SHP77 (cell line): ENCODE measurements around the gene DLX4.

ENCODE experiments used
- DNase-seq, 2 experiments: peaks; one replicate each; lab custom pipeline; 2025; lab: John Stamatoyannopoulos, UW

The DLX4 gene

GRCh38 chr17:49968405-49969133 lies 421 bp upstream of the DLX4 start:
- DNase-seq, result no peak

- no peak for DNase-seq
Measured at GRCh38 chr17:49969795-49970389, 902 bp downstream of the DLX4 start.

- DNase-seq, result no peak
Measured at GRCh38 chr17:49970498-49970897, 1.5 kb downstream of the DLX4 start.

- DNase-seq, result no peak
Measured at GRCh38 chr17:49971199-49971847, 2.3 kb downstream of the DLX4 start.

DNA sequence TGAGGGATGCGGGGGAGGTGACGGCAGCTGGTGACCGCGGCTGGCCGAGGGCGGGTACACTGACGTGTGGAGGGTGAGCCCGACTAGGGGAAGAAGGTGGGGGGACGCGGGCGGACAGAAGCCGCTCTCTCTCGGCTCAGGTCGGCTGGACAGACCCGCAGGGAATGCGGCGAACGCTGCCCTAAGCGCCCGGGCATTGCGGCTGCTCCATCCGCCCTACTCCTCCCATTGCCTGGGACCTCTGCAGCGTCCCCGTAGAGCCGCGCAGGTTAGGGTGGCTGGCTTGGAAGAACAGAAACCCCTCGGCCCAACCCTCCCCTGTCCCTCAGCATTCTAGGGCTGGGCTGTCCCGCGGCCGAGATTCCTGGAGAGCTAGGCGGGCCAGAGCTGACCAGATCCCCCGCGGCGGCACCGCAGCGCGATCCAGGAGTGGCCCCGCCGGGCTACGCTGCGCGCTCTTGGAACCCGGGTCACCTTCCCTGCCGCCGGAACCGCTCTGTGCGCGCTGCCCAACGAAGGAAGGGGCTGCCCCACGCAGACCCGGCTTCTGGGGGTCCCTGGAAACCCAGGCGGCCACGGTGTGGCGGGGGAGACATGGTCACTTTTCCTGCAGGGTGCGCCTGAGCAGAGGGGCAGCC lies 3.0 kb downstream of the DLX4 start:
- DNase-seq, result no peak

- DNase-seq, result no peak
Measured at GRCh38 chr17:49972486-49973270, 3.7 kb downstream of the DLX4 start.

DNA sequence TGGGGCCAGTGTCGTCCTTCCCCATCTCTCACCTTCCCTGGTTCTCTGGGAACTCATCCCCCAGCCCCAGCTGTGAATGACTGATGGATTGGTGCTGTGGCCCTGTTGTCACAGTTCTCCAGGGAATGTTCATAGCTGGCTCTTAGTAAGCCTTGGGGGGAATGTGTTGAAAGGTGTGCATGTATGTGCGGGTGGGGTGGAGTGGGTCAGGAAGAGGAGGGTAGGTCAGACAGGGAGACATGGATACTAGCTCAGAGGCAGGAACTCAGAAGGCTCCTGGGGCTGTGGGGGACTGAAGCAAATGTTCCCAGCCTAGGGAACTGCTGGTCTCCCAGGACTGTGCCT lies 4.3 kb downstream of the DLX4 start:
- DNase-seq, result no peak

DNA sequence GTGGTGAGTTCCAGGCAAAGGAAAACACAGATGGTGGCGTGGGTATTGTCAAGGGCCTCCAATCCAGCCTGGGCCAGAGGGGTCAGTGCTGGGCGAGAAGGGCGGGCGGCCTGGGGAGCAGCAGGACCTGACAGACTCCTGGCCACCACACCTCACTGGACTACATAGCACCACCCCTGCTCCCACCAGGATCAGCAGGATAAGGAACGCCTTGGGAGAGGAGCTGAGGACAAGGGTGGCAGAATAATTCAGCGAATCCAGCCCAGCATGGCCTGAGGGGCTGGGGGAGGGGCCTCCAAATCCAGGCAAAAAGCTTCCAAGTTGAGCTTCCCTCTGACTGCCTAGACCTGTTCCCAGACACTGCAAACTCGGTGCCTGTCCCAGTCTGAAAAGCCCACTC lies 6.5 kb downstream of the DLX4 start:
- no peak for DNase-seq

DNA sequence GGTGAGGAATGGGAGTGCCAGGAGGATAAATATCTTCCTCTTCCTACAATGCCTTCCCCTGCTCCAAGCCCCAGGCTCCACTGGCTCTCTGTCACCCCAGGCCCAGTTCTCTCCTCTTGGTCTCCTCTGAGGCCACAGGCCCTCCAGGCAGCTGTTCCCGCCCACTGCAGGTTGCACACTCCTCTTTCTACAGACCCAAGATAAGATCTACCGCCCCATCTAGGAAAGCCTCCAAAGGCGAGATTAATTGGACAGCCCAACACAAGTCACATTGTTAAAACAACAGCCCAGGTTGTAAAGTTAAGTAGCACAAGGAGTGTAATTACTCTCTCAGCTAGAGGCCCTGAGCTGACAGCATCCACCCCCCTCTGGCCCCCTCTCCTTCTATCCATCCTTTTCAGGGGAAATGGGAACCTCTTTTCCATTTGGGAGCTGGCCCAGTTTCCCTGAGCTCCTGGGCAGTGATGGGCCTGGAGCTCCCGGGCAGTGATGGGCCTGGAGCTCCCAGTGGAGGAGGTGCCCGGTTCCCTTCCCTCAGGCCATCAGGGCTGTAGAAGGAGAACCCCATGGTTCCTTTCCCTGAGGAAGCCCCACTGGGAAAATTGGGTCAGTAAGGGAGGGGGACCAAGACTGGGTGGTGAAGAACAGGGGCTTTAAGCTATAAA lies 7.3 kb downstream of the DLX4 start:
- no peak for DNase-seq

DNA sequence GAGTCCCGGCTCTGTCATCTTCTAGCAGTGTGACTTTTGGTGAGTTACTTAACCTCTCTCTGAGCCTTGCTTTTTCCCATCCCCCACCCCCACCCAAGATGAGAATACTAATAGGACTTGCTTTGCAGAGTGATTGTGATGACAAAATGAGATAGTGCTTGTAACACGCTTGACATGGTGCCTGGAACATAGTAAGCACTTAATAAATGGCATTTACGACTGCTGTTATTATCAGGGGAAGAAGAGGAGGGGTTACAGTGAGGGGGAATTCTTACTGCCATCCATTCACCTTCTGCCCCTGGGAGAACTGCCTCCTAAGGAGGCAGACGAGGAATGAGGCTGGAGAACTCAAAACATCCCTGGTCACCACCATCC lies 7.8 kb downstream of the DLX4 start:
- no peak for DNase-seq

DNA sequence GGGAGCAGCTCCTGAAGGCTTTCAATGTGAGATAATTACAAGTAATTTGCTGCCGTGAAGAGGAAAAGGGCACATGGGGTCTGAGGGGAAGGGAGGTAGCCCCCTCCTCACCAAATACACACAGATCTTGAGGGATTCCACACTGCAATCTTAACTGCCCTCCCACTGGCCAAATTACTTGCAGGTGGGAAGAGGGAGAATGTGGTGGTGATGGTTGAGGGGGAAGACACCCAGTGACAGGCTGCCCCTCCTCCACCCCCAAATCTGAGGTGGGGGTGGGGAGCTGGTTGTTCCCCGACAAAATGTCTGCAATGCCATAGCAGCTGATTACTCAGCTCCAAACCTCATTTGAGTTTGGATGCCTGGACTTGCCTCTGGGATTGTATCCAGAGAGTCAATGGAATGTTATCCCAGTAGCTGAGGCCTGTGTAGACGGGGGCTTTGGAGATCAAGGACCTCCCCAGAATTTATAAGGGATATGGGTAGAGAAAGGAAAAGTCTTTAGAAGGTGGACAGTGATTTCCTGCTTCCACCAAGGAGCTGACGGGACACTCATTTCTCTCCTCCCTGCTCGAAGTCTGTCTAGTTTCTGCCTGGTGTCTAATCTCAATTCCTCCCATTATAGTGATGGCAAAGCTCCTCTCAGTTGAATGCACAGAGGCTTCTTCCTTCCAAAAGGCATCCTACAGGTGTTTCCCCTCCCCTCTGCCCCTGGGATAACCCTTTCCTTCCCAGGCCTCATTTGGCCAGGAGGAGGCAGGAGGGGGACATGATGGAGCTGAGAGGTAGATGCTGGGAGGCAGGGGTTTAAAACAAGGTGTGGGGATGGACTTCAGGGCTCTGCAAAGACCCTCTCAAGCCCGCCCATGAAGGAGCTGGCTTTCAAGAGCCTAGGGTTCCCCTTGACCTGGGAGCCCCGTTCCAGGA lies 8.7 kb downstream of the DLX4 start:
- DNase-seq, result no peak

DNA sequence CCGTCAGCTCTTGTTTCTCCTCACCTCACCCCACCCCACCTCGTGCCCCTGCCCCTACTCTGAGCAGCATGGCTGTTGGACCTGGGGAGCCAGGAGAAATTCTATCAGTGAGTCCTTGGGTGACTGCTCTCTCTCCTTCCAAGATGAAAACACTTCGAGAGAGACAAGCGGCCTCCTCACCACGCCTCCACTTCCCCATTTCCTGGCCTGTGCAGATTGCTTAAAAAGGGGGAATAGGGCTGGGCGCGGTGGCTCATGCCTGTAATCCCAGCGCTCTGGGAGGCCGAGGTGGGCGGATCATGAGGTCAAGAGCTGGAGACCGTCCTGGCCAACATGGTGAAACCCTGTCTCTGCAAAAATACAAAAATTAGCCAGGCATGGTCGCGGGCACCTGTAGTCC lies 9.5 kb downstream of the DLX4 start:
- DNase-seq, result no peak

DNA sequence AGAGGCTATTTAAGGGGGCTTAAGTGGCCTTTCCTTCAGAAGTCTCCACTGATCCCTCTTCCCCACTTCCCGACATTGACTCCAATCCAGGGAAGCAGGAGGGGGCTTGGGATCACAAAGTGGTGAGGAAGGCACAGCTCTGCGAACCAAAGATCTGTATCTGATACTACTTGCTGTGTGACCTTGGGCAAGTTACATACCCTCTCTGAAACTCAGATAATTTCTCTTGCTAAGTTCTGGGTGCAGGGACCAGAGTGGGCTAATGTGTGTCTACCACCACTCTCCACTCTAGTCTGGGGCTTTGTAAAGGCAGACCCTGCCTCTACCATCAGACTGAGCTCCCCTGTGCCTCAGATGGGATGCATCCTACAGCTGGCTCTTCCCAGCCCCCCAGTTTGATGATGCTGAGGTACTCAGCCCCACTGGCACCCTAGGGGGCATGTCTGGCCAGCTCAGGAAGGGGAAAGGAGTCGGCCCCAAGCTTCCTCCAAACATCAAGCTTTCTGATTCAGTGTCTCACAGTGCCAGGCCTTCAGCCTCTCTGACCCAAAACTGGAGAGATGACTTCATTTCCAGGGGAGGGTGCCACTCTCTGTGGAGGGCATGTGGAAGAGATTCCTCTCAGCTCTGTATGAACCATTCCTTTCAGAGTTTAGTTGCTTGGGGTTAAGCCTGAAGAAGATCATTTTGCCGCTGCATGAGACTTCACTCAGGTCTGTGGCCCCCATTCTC lies 10.9 kb downstream of the DLX4 start:
- no peak for DNase-seq

DNA sequence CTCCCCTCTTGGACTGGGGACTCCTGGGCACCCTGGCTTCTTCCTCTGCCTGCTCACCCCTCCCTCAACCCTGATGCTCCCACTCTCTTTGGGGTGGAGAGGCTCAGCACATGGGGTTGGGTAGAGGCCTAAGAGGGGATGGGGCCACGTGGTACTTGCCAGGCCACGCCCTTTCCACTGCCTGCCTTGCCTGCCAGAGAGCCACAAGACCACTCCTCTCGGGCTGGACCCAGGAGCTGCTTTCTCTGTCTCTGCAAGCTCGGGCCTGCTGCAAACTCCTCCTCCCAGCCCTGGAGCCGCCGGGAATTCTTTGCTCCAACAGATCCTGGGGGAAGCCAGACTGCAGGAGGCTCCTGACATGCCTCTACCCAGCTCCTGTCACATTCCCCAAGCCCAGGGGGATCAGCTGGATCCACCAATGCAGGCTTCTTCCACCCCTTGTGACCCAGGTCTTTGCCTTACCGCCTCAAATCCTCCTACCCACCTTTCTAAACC lies 11.8 kb downstream of the DLX4 start:
- DNase-seq, result no peak

DNA sequence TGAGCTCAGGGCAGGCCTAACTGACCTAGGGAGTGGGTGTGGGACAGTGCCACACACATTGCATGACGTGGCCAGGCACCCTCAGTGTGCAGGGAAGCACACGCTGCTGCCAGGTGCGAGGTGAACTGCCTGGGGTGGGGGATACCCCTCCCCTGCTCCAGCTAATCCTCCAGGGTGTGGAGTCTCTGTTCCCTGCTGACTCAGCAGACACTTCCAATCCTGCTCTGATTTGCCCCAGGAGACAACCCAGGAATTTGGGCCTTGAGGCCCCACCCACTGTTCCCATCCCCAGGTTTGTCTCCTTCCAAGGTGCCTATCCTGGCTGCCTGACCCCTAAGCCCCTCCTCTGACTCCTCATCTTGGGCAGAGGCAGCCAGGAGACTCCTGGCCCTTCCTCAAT lies 15.3 kb downstream of the DLX4 start:
- no peak for DNase-seq

GRCh38 chr17:49984776-49985175 lies 15.8 kb downstream of the DLX4 start:
- no peak for DNase-seq

DNA sequence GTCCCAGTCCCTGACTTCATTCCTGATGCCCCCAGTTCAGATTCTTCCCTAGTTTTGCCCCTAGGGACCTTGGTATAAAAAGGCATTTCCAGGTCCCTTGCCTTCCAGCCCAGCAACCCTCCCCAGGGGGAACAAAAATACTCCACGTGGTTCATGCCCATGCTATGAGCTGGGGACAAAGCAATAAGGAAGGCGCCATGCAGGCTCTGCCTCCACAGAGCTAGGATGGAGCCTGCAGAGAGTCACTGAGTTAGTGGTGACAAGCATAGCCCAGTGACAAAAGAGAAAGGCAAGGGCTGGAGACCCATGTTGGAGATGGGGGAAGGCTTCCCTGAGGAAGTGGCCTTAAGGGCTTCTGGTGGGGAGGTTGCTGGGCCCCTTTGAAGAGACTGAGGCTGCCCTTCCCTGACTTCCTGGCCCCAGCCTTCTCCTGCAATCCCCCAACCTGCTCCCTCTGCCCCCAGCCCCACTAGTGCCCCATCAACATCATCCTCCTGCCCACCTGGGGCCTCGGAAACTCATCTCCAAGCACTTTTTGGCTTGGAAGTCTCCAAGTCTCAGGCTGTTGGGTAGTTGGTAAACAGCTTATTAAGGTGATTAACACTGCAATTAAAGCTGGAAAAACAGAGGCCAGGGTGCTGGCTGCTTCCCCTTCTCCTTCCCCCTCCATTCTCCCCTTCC lies 16.5 kb downstream of the DLX4 start:
- no peak for DNase-seq

GRCh38 chr17:49986396-49987289 lies 17.7 kb downstream of the DLX4 start:
- DNase-seq, result no peak
